ENCODE results near the gene PPP2R5D. TPM values are rescaled to one million over a fixed set of nuclear protein-coding genes. Genes with fewer than 3 reads are reported as not detected.

Gene PPP2R5D
- total and polyA plus RNA-seq, 9 of the 15 experiments (the other 6 are each of a cell fraction or from before 2014, with no cell fraction given): 1.3 to 96.1 (median 38.4) TPM

DNA sequence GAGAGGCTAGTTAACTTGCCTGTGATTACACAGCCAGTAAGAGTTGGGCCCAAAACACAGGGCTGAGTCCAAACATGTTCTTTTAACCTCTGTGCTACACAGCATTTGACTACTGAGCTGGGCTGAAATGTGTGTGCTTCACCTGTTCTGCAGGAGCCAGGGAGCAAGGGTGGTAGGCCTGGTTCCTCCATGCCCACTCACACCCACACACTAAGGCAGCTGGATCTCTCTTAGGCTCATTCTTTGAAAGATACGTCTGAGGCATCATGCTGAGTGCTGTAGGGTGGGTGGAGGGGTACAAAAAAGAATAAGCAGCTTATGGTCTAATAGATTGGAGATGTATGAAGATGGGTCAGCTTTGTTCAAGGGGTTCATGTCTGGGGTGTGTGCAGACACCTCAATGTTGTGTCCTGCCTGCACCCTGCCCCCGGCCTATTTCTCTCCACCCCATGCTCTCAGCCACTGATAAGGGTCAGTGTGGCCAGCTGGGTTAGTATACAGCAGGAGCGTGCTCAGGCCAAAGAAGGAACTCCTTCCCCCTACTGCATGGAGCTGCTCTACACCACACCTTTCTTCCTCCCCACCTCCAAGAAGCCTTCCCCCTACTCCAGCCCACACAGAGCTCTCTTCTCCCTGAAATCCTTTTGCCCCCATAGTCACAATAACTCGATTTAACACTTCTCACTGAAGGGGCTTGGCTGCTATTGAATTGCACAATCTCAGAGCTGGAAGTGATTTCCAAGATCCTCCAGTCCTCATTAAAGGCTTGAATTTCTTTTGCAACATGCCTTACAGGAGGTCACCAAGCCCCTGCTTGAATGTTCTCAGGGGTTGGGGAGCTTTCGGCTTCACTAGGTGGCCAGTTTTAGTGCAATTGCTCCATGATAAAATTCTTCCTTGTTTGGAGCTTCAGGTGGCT lies 3.4 kb downstream of the PPP2R5D start (continued):
- TF ChIP-seq SPI1 (IDR thresholded peaks at IDR 0.05; ENCODE audit: borderline replicate concordance, low read depth, low read length) (peak; percentile 62; the same call in 1 of the 2 replicates), ELF1 (tag; IDR thresholded peaks at IDR 0.05) (no peak), STAT5B (CRISPR knock-in tag; IDR thresholded peaks at IDR 0.05) (no peak), ZC3H8 (IDR thresholded peaks at IDR 0.05) (no peak), SIN3A (IDR thresholded peaks at IDR 0.05; ENCODE audit: borderline replicate concordance in 2 of 2, control insufficient read depth in 1 of 2, low read depth in 2 of 2, low read length in 2 of 2) (peak; percentile 89 to 94; a peak in 3 of 4 replicates), PHB2 (IDR thresholded peaks at IDR 0.05; ENCODE audit: low read depth) (no peak), TAF1 (IDR thresholded peaks at IDR 0.05; ENCODE audit: control insufficient read depth, extremely low read depth, insufficient read depth, low read length, severe bottlenecking) (no peak), TCF3 (CRISPR knock-in tag; IDR thresholded peaks at IDR 0.05) (0 out of 2 replicates have a peak, but pooled peaks have one; percentile 7), FOXJ2 (tag; IDR thresholded peaks at IDR 0.05) (peak; percentile 30; the same call in 1 of the 2 replicates), STAG1 (CRISPR knock-in tag; IDR thresholded peaks at IDR 0.05; ENCODE audit: borderline replicate concordance) (no peak), ATF7 (IDR thresholded peaks at IDR 0.05) (no peak)
- TF ChIP-seq, protein P1, sequence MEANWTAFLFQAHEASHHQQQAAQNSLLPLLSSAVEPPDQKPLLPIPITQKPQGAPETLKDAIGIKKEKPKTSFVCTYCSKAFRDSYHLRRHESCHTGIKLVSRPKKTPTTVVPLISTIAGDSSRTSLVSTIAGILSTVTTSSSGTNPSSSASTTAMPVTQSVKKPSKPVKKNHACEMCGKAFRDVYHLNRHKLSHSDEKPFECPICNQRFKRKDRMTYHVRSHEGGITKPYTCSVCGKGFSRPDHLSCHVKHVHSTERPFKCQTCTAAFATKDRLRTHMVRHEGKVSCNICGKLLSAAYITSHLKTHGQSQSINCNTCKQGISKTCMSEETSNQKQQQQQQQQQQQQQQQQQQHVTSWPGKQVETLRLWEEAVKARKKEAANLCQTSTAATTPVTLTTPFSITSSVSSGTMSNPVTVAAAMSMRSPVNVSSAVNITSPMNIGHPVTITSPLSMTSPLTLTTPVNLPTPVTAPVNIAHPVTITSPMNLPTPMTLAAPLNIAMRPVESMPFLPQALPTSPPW (CRISPR knock-in tag; IDR thresholded peaks at IDR 0.05): peak; percentile 50; the same call in 1 of the 2 replicates
- TF ChIP-seq, protein P2, sequence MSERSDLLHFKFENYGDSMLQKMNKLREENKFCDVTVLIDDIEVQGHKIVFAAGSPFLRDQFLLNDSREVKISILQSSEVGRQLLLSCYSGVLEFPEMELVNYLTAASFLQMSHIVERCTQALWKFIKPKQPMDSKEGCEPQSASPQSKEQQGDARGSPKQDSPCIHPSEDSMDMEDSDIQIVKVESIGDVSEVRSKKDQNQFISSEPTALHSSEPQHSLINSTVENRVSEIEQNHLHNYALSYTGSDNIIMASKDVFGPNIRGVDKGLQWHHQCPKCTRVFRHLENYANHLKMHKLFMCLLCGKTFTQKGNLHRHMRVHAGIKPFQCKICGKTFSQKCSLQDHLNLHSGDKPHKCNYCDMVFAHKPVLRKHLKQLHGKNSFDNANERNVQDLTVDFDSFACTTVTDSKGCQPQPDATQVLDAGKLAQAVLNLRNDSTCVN (CRISPR knock-in tag; IDR thresholded peaks at IDR 0.05): no peak
- TF ChIP-seq, protein P3, sequence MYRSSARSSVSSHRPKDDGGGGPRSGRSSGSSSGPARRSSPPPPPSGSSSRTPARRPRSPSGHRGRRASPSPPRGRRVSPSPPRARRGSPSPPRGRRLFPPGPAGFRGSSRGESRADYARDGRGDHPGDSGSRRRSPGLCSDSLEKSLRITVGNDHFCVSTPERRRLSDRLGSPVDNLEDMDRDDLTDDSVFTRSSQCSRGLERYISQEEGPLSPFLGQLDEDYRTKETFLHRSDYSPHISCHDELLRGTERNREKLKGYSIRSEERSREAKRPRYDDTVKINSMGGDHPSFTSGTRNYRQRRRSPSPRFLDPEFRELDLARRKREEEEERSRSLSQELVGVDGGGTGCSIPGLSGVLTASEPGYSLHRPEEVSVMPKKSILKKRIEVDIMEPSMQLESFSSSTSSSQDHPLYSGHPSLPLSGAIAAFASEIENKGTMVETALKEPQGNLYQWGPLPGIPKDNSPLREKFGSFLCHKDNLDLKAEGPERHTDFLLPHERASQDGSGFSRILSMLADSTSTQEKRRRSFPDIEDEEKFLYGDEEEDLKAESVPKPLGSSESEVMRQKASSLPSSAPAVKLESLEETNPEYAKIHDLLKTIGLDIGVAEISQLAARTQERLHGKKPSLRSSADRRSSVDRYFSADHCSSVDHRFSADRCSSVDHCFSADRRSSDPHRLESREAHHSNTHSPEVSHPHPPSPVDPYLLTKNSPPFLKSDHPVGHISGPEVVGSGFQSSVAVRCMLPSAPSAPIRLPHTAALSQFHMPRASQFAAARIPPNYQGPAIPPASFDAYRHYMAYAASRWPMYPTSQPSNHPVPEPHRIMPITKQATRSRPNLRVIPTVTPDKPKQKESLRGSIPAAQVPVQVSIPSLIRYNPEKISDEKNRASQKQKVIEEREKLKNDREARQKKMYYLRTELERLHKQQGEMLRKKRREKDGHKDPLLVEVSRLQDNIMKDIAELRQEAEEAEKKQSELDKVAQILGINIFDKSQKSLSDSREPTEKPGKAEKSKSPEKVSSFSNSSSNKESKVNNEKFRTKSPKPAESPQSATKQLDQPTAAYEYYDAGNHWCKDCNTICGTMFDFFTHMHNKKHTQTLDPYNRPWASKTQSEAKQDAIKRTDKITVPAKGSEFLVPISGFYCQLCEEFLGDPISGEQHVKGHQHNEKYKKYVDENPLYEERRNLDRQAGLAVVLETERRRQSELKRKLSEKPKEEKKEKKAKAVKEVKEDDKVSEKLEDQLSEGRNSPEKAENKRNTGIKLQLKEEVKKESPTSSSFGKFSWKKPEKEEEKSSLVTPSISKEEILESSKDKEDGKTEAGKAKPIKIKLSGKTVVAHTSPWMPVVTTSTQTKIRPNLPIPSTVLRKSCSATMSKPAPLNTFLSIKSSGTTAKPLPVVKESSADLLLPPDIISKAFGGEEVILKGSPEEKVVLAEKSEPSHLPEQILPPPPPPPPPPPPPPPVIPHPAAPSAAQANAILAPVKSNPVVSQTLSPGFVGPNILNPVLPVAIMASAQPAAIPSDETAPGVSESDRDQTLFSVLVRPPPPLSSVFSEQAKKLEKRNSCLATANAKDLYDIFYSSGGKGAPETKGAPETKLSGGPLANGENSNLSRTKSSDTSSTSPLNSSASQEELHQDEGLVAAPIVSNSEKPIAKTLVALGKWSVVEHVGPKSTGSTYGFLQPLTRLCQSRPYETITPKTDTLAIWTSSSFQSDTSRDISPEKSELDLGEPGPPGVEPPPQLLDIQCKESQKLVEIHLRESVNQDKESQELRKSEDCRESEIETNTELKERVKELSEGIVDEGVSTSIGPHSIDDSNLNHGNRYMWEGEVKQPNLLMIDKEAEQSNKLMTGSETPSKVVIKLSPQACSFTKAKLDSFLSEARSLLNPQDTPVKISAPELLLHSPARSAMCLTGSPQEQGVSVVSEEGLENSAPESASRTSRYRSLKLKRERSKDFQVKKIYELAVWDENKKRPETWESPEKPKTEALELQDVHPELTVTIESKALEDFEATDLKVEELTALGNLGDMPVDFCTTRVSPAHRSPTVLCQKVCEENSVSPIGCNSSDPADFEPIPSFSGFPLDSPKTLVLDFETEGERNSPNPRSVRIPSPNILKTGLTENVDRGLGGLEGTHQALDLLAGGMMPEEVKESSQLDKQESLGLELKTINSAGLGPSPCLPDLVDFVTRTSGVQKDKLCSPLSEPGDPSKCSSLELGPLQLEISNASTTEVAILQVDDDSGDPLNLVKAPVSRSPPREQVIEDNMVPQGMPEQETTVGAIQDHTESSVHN (IDR thresholded peaks at IDR 0.05; ENCODE audit: borderline replicate concordance in 1 of 2, low read depth in 1 of 2): no peak

Data from K562 (cell line).